Measurements from ENCODE around the gene STRADA.

The STRADA gene

DNA sequence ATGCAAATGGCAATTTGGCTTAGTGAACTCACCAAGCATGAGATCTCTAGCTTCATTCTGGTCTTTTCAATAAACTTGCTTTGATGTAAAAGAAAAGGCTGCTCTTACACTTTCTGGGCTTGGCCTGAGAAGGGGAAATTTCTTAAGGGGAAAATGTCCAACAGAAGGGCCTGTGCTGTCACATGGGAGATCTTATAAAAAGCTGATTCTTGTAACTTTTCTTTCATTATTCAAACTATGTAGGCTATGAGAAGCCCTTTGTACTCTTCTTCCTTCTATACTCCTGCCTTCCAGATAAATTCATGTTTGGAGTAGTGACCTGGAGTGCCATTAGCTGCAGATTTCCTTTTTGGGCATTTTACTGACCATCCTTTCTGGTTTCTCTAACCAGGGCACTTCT lies 58.6 kb downstream of the STRADA start:
- no peak for TF ChIP-seq POLR2AphosphoS5 (IDR thresholded peaks at IDR 0.05; ENCODE audit: low read depth, low read length)
- TF ChIP-seq, protein P1, sequence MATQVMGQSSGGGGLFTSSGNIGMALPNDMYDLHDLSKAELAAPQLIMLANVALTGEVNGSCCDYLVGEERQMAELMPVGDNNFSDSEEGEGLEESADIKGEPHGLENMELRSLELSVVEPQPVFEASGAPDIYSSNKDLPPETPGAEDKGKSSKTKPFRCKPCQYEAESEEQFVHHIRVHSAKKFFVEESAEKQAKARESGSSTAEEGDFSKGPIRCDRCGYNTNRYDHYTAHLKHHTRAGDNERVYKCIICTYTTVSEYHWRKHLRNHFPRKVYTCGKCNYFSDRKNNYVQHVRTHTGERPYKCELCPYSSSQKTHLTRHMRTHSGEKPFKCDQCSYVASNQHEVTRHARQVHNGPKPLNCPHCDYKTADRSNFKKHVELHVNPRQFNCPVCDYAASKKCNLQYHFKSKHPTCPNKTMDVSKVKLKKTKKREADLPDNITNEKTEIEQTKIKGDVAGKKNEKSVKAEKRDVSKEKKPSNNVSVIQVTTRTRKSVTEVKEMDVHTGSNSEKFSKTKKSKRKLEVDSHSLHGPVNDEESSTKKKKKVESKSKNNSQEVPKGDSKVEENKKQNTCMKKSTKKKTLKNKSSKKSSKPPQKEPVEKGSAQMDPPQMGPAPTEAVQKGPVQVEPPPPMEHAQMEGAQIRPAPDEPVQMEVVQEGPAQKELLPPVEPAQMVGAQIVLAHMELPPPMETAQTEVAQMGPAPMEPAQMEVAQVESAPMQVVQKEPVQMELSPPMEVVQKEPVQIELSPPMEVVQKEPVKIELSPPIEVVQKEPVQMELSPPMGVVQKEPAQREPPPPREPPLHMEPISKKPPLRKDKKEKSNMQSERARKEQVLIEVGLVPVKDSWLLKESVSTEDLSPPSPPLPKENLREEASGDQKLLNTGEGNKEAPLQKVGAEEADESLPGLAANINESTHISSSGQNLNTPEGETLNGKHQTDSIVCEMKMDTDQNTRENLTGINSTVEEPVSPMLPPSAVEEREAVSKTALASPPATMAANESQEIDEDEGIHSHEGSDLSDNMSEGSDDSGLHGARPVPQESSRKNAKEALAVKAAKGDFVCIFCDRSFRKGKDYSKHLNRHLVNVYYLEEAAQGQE (IDR thresholded peaks at IDR 0.05; ENCODE audit: insufficient read depth in 1 of 2, low read depth in 2 of 2, low read length in 2 of 2): no peak
- TF ChIP-seq TAF1 (IDR thresholded peaks at IDR 0.05; ENCODE audit: borderline replicate concordance, insufficient read depth, low read length): no peak
- no peak for TF ChIP-seq FOXP2 (optimal IDR thresholded peaks at IDR 0.05; ENCODE audit: borderline replicate concordance, extremely low read depth, extremely low read length, insufficient read depth)
- TF ChIP-seq SIN3A (IDR thresholded peaks at IDR 0.05; ENCODE audit: borderline replicate concordance, insufficient read depth, low read length): no peak

DNA sequence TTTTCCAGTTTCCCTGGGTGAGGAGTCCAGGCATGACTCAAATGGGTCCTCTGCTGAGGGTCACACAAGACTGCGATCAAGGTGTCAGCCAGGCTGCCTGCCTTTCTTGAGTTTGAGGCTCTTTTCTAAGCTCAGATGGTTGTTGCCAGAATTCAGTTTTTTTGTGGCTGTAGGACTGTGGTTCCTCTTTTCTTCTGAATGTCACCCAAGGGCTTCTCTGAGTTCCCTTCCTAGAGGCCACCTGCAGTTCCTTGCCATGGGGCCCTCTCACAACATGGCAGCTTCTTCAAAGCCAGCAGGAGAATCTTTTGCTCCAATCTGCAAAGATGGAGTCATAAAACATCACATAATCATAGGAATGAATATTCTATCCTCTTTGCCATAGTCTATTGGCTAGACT lies 59.2 kb downstream of the STRADA start:
- TF ChIP-seq POLR2AphosphoS5 (IDR thresholded peaks at IDR 0.05; ENCODE audit: low read depth, low read length): no peak
- TF ChIP-seq, protein P1 (IDR thresholded peaks at IDR 0.05; ENCODE audit: insufficient read depth in 1 of 2, low read depth in 2 of 2, low read length in 2 of 2): no peak
- TF ChIP-seq FOXP2 (optimal IDR thresholded peaks at IDR 0.05; ENCODE audit: borderline replicate concordance, extremely low read depth, extremely low read length, insufficient read depth): no peak
- TF ChIP-seq SIN3A (IDR thresholded peaks at IDR 0.05; ENCODE audit: borderline replicate concordance, insufficient read depth, low read length): no peak
- no peak for TF ChIP-seq TAF1 (IDR thresholded peaks at IDR 0.05; ENCODE audit: borderline replicate concordance, insufficient read depth, low read length)

DNA sequence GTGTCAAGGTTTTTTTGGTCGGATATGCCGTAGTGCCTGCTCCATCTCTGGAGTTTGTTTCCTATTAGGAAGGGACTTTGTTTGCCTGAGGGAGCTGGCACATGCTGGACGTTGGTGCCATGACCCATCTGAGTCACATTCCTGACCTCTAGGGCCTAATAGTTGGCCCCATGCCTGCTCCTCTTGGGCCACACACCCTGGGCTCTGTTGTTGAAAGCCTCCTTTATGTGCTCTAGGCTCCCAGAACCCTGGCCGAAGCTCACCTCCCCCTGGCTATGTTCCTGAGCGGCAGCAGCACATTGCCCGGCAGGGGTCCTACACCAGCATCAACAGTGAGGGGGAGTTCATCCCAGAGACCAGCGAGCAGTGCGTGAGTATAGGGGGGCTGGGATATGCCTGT lies 60.1 kb downstream of the STRADA start:
- TF ChIP-seq SIN3A (IDR thresholded peaks at IDR 0.05; ENCODE audit: borderline replicate concordance, insufficient read depth, low read length) (no peak), POLR2AphosphoS5 (IDR thresholded peaks at IDR 0.05; ENCODE audit: low read depth, low read length) (no peak), TAF1 (IDR thresholded peaks at IDR 0.05; ENCODE audit: borderline replicate concordance, insufficient read depth, low read length) (no peak), FOXP2 (optimal IDR thresholded peaks at IDR 0.05; ENCODE audit: borderline replicate concordance, extremely low read depth, extremely low read length, insufficient read depth) (no peak)
- TF ChIP-seq, protein P1 (IDR thresholded peaks at IDR 0.05; ENCODE audit: insufficient read depth in 1 of 2, low read depth in 2 of 2, low read length in 2 of 2): no peak

GRCh38 chr17:63680700-63681099 lies 60.9 kb downstream of the STRADA start:
- TF ChIP-seq, protein P1 (IDR thresholded peaks at IDR 0.05; ENCODE audit: insufficient read depth in 1 of 2, low read depth in 2 of 2, low read length in 2 of 2): no peak
- TF ChIP-seq FOXP2 (optimal IDR thresholded peaks at IDR 0.05; ENCODE audit: borderline replicate concordance, extremely low read depth, extremely low read length, insufficient read depth): no peak
- no peak for TF ChIP-seq TAF1 (IDR thresholded peaks at IDR 0.05; ENCODE audit: borderline replicate concordance, insufficient read depth, low read length)
- TF ChIP-seq SIN3A (IDR thresholded peaks at IDR 0.05; ENCODE audit: borderline replicate concordance, insufficient read depth, low read length): no peak
- no peak for TF ChIP-seq POLR2AphosphoS5 (IDR thresholded peaks at IDR 0.05; ENCODE audit: low read depth, low read length)

DNA sequence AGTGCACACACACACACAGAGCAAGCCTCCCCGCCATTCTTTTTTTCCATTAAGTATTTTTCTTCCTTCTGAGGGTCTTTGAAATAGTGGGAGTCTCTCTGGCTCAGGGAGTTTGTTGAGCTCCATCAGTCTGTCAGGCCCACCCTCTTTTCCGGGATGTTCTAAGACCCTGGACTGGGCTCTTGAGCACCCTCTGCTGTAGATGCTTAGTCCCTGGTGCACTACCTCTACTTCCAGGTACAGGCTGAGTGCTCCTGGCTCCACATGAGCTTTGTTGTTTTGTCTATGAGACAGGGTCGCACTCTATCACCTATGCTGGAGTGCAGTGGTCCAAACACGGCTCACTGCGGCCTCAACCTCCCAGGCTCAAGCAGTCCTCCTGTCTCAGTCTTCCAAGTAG lies 62.4 kb downstream of the STRADA start:
- TF ChIP-seq TAF1 (IDR thresholded peaks at IDR 0.05; ENCODE audit: borderline replicate concordance, insufficient read depth, low read length): no peak
- TF ChIP-seq, protein P1 (IDR thresholded peaks at IDR 0.05; ENCODE audit: insufficient read depth in 1 of 2, low read depth in 2 of 2, low read length in 2 of 2): no peak
- TF ChIP-seq FOXP2 (optimal IDR thresholded peaks at IDR 0.05; ENCODE audit: borderline replicate concordance, extremely low read depth, extremely low read length, insufficient read depth): no peak
- no peak for TF ChIP-seq SIN3A (IDR thresholded peaks at IDR 0.05; ENCODE audit: borderline replicate concordance, insufficient read depth, low read length)
- TF ChIP-seq POLR2AphosphoS5 (IDR thresholded peaks at IDR 0.05; ENCODE audit: low read depth, low read length): no peak

All from PFSK-1 (cell line).